Kidney tubule cell (primary cell): ENCODE results near the gene STK39.

Source experiments
- DNase-seq: peaks from one replicate; pipeline ENCODE4 v3.0.0-alpha.2; 2018; ENCODE audit warnings: low spot score

Gene STK39

GRCh38 chr2:167928434-167928833 is 319.0 kb downstream of the STK39 start:
- no peak for DNase-seq

- no peak for DNase-seq
These were observed 321.6 kb downstream of the STK39 start for GRCh38 chr2:167925758-167926157.

GRCh38 chr2:167924556-167924955 is 322.8 kb downstream of the STK39 start:
- no peak for DNase-seq

GRCh38 chr2:167916756-167917155 is 330.6 kb downstream of the STK39 start:
- DNase-seq: no peak

GRCh38 chr2:167914969-167915368 is 332.4 kb downstream of the STK39 start:
- DNase-seq: no peak

- no peak for DNase-seq
These were observed 338.6 kb downstream of the STK39 start for GRCh38 chr2:167908786-167909185.

- no peak for DNase-seq
These were observed 341.7 kb downstream of the STK39 start for GRCh38 chr2:167905668-167906067.
